Thyroid gland (tissue), 4 donors: ENCODE results near the gene TTC17.

Experiments used
- CTCF ChIP-seq, 6 experiments: fragments of 200-600 bp in 3 of 6; fragments of 450-650 bp in 3 of 6; sonication (generic) in 3 of 6; IDR thresholded peaks; one replicate each; pipeline ENCODE4 v1.5.1; 2016 to 2019; ENCODE audit warnings: antibody characterized with exemption in 6 of 6, mild to moderate bottlenecking in 2 of 6, inconsistent platforms in 1 of 6, moderate library complexity in 1 of 6
- POLR2A ChIP-seq, 2 donors: fragments of 450-650 bp; IDR thresholded peaks; one replicate each; pipeline ENCODE4 v1.6.1; 2017; ENCODE audit warnings: antibody characterized with exemption in 2 of 2, mild to moderate bottlenecking in 2 of 2, moderate library complexity in 1 of 2

- no peak for TF ChIP-seq CTCF (IDR thresholded peaks at IDR 0.05)
- TF ChIP-seq POLR2A (IDR thresholded peaks at IDR 0.05): no peak
These were observed 156.4 kb downstream of the TTC17 start for GRCh38 chr11:43515090-43515489.
